Measurements from ENCODE around the gene ZFAND2A.
"Not testable (repeated sequence)": the region's sequence is repeated elsewhere in the genome, so short reads cannot be mapped to it uniquely, and the experiment has no call there.

ZFAND2A gene

GRCh38 chr7:1143031-1143430 is 17.0 kb downstream of the ZFAND2A start:
- H3K9ac ChIP-seq (ENCODE audit: low read length); H3K27ac ChIP-seq (ENCODE audit: low read depth, low read length); H3K4me1 ChIP-seq (ENCODE audit: insufficient read depth, low read length); H3K36me3 ChIP-seq (ENCODE audit: insufficient read depth, low read length); H3K4me3 ChIP-seq (ENCODE audit: low read depth in 1 of 2, low read length in 2 of 2); H3K9me3 ChIP-seq (ENCODE audit: low read length); H3K27me3 ChIP-seq (ENCODE audit: control insufficient read depth in 1 of 2, insufficient read depth in 2 of 2, low read length in 2 of 2): not testable (repeated sequence)

GRCh38 chr7:1142051-1142635 is 17.9 kb downstream of the ZFAND2A start:
- H3K36me3 ChIP-seq (ENCODE audit: insufficient read depth, low read length) = no peaks in the 10 kb centered on the region
- H3K9me3 ChIP-seq (ENCODE audit: low read length) = no peaks in the 10 kb centered on the region
- H3K27ac ChIP-seq (ENCODE audit: low read depth, low read length) = no peak overlapping the region
- H3K27me3 ChIP-seq (ENCODE audit: control insufficient read depth in 1 of 2, insufficient read depth in 2 of 2, low read length in 2 of 2) = no peaks in the 10 kb centered on the region
- no peak overlapping the region for H3K9ac ChIP-seq (ENCODE audit: low read length)
- peaks cover 4% of the 10 kb centered on the region for H3K4me1 ChIP-seq (ENCODE audit: insufficient read depth, low read length)
- H3K4me3 ChIP-seq (ENCODE audit: low read depth in 1 of 2, low read length in 2 of 2) = no peak overlapping the region

GRCh38 chr7:1141651-1142050 is 18.3 kb downstream of the ZFAND2A start:
- peaks cover 9% of the 10 kb centered on the region for H3K4me1 ChIP-seq (ENCODE audit: insufficient read depth, low read length)
- H3K27me3 ChIP-seq (ENCODE audit: control insufficient read depth in 1 of 2, insufficient read depth in 2 of 2, low read length in 2 of 2) = no peaks in the 10 kb centered on the region
- no peak overlapping the region for H3K4me3 ChIP-seq (ENCODE audit: low read depth in 1 of 2, low read length in 2 of 2)
- H3K27ac ChIP-seq (ENCODE audit: low read depth, low read length) = no peak overlapping the region
- H3K9me3 ChIP-seq (ENCODE audit: low read length) = no peaks in the 10 kb centered on the region
- H3K36me3 ChIP-seq (ENCODE audit: insufficient read depth, low read length) = no peaks in the 10 kb centered on the region
- no peak overlapping the region for H3K9ac ChIP-seq (ENCODE audit: low read length)

GRCh38 chr7:1140476-1141104 is 19.4 kb downstream of the ZFAND2A start:
- no peak overlapping the region for H3K27ac ChIP-seq (ENCODE audit: low read depth, low read length)
- H3K27me3 ChIP-seq (ENCODE audit: control insufficient read depth in 1 of 2, insufficient read depth in 2 of 2, low read length in 2 of 2) = no peaks in the 10 kb centered on the region
- H3K36me3 ChIP-seq (ENCODE audit: insufficient read depth, low read length) = no peaks in the 10 kb centered on the region
- peaks cover 10% of the 10 kb centered on the region for H3K4me1 ChIP-seq (ENCODE audit: insufficient read depth, low read length)
- no peak overlapping the region for H3K9ac ChIP-seq (ENCODE audit: low read length)
- H3K4me3 ChIP-seq (ENCODE audit: low read depth in 1 of 2, low read length in 2 of 2) = no peak overlapping the region
- no peaks in the 10 kb centered on the region for H3K9me3 ChIP-seq (ENCODE audit: low read length)

GRCh38 chr7:1137517-1138167 is 22.4 kb downstream of the ZFAND2A start:
- no peak overlapping the region for H3K9ac ChIP-seq (ENCODE audit: low read length)
- H3K4me3 ChIP-seq (ENCODE audit: low read depth in 1 of 2, low read length in 2 of 2) = peak overlapping the region; percentile 54 to 84
- H3K9me3 ChIP-seq (ENCODE audit: low read length) = no peaks in the 10 kb centered on the region
- H3K4me1 ChIP-seq (ENCODE audit: insufficient read depth, low read length) = peaks cover 10% of the 10 kb centered on the region
- H3K27ac ChIP-seq (ENCODE audit: low read depth, low read length) = peak overlapping the region; percentile 66
- no peaks in the 10 kb centered on the region for H3K36me3 ChIP-seq (ENCODE audit: insufficient read depth, low read length)
- H3K27me3 ChIP-seq (ENCODE audit: control insufficient read depth in 1 of 2, insufficient read depth in 2 of 2, low read length in 2 of 2) = no peaks in the 10 kb centered on the region

- H3K9me3 ChIP-seq (ENCODE audit: low read length) = no peaks in the 10 kb centered on the region
- H3K9ac ChIP-seq (ENCODE audit: low read length) = no peak overlapping the region
- H3K4me3 ChIP-seq (ENCODE audit: low read depth in 1 of 2, low read length in 2 of 2) = peak overlapping the region; percentile 54 to 84
- no peaks in the 10 kb centered on the region for H3K27me3 ChIP-seq (ENCODE audit: control insufficient read depth in 1 of 2, insufficient read depth in 2 of 2, low read length in 2 of 2)
- H3K4me1 ChIP-seq (ENCODE audit: insufficient read depth, low read length) = peaks cover 10% of the 10 kb centered on the region
- H3K27ac ChIP-seq (ENCODE audit: low read depth, low read length) = no peak overlapping the region
- H3K36me3 ChIP-seq (ENCODE audit: insufficient read depth, low read length) = no peaks in the 10 kb centered on the region
Measured at GRCh38 chr7:1136841-1137516, 23.0 kb downstream of the ZFAND2A start.

GRCh38 chr7:1134951-1135350 is 25.0 kb downstream of the ZFAND2A start:
- H3K36me3 ChIP-seq (ENCODE audit: insufficient read depth, low read length) = no peaks in the 10 kb centered on the region
- no peak overlapping the region for H3K27ac ChIP-seq (ENCODE audit: low read depth, low read length)
- H3K27me3 ChIP-seq (ENCODE audit: control insufficient read depth in 1 of 2, insufficient read depth in 2 of 2, low read length in 2 of 2) = no peaks in the 10 kb centered on the region
- H3K4me1 ChIP-seq (ENCODE audit: insufficient read depth, low read length) = peaks cover 10% of the 10 kb centered on the region
- H3K9ac ChIP-seq (ENCODE audit: low read length) = no peak overlapping the region
- no peaks in the 10 kb centered on the region for H3K9me3 ChIP-seq (ENCODE audit: low read length)
- H3K4me3 ChIP-seq (ENCODE audit: low read depth in 1 of 2, low read length in 2 of 2) = no peak overlapping the region

- Histone ChIP-seq H3K4me1 (ENCODE audit: insufficient read depth, low read length) (peaks cover under 1% of the 10 kb centered on the region), H3K27me3 (ENCODE audit: control insufficient read depth in 1 of 2, insufficient read depth in 2 of 2, low read length in 2 of 2) (no peaks in the 10 kb centered on the region), H3K4me3 (ENCODE audit: low read depth in 1 of 2, low read length in 2 of 2) (no peak overlapping the region), H3K9ac (ENCODE audit: low read length) (no peak overlapping the region), H3K27ac (ENCODE audit: low read depth, low read length) (no peak overlapping the region), H3K9me3 (ENCODE audit: low read length) (no peaks in the 10 kb centered on the region), H3K36me3 (ENCODE audit: insufficient read depth, low read length) (no peaks in the 10 kb centered on the region)
Measured at GRCh38 chr7:1131471-1132265, 28.3 kb downstream of the ZFAND2A start.

GRCh38 chr7:1130021-1130990 is 29.7 kb downstream of the ZFAND2A start:
- no peaks in the 10 kb centered on the region for H3K9me3 ChIP-seq (ENCODE audit: low read length)
- H3K4me3 ChIP-seq (ENCODE audit: low read depth in 1 of 2, low read length in 2 of 2) = no peak overlapping the region
- H3K27ac ChIP-seq (ENCODE audit: low read depth, low read length) = no peak overlapping the region
- no peaks in the 10 kb centered on the region for H3K36me3 ChIP-seq (ENCODE audit: insufficient read depth, low read length)
- peaks cover under 1% of the 10 kb centered on the region for H3K4me1 ChIP-seq (ENCODE audit: insufficient read depth, low read length)
- no peaks in the 10 kb centered on the region for H3K27me3 ChIP-seq (ENCODE audit: control insufficient read depth in 1 of 2, insufficient read depth in 2 of 2, low read length in 2 of 2)
- no peak overlapping the region for H3K9ac ChIP-seq (ENCODE audit: low read length)

- no peaks in the 10 kb centered on the region for H3K36me3 ChIP-seq (ENCODE audit: insufficient read depth, low read length)
- no peaks in the 10 kb centered on the region for H3K27me3 ChIP-seq (ENCODE audit: control insufficient read depth in 1 of 2, insufficient read depth in 2 of 2, low read length in 2 of 2)
- no peak overlapping the region for H3K4me3 ChIP-seq (ENCODE audit: low read depth in 1 of 2, low read length in 2 of 2)
- no peaks in the 10 kb centered on the region for H3K9me3 ChIP-seq (ENCODE audit: low read length)
- H3K27ac ChIP-seq (ENCODE audit: low read depth, low read length) = no peak overlapping the region
- no peak overlapping the region for H3K9ac ChIP-seq (ENCODE audit: low read length)
- peaks cover 6% of the 10 kb centered on the region for H3K4me1 ChIP-seq (ENCODE audit: insufficient read depth, low read length)
Measured at GRCh38 chr7:1129431-1129830, 30.6 kb downstream of the ZFAND2A start.

Measured in muscle layer of colon (tissue), 2 donors.